Measurements from ENCODE around the gene ZMIZ1. TPM values are rescaled to one million over a fixed set of nuclear protein-coding genes. Genes with fewer than 3 reads are reported as not detected.

Gene ZMIZ1
- total and polyA plus RNA-seq, 5 donors from 2014 or later, result 1.5 to 34.8 (median 2.2) TPM

DNA sequence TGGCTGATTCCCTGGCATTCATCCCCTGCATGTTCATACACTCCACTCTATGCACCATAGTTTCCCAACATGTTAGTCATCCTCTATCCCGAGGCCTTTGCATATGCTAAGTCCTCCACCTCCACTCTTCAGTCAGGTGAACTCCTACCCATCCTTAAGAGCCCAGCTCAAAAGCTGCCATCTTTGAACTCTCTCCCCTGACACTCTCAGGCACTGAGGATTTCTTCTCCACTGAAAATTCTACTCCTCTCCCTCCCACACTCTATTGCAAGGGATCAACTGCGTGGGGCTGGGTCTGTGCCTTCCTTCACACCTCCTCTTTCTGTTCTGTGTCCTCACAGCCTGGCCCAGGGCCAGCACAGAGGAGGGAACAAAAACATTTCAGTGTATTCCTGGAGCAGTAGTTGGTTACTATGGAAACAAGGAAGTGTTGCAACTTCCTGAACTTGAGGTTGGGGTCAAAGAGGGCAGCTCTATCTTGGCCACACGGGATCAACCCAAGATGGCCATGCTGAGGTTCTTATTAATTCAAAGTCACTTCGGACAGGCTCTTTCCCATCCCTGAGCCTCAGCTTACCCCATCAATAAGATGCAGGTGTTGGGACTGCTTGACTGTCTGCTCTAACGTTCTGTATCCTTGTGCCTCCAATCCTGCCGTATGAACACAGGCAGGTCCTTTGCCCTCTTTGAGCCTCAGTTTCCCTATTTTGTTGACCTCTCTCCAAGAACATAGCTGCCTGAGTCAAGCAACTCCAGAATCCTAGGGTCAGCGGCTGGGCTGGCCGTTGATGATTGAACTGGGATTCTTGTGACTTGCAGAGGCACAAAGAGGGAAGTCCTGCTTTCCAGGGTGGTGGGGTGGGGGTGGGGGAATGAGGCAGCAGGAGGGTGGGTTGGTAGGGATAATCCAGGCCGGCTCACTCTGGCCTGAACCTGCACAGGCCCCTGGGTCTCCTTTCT is 15.5 kb downstream of the ZMIZ1 start:
- Mint-ChIP-seq H3K36me3 (peaks cover 6% of the 10 kb centered on the region), H3K27ac (peak overlapping the region; percentile 27 to 80 (median 77)), H3K9me3 (no peaks in the 10 kb centered on the region), H3K4me1 (peaks cover 0 to 63% (median 40%) of the 10 kb centered on the region in 4 donors), H3K4me3 (peak overlapping the region in 2 of 4 donors; percentile 29 to 57), H3K27me3 (no peaks in the 10 kb centered on the region)
- Histone ChIP-seq H3K4me1 (ENCODE audit: control insufficient read depth, insufficient read depth, low read length, poor library complexity, severe bottlenecking) (peaks cover 9% of the 10 kb centered on the region), H3K36me3 (ENCODE audit: control insufficient read depth, insufficient read depth, low read length) (no peaks in the 10 kb centered on the region), H3K27ac (ENCODE audit: insufficient read depth, low read length, poor library complexity, severe bottlenecking) (no peak overlapping the region), H3K27me3 (ENCODE audit: control insufficient read depth, insufficient read depth, low read length) (no peaks in the 10 kb centered on the region), H3K4me3 (ENCODE audit: low read depth, low read length) (no peak overlapping the region), H3K9me3 (ENCODE audit: control insufficient read depth in 2 of 2, low read length in 2 of 2) (no peaks in the 10 kb centered on the region)
- DNase-seq, result no peak
- peak; percentile 14 to 16 for ATAC-seq (ENCODE audit: low read depth in 2 of 2)

DNA sequence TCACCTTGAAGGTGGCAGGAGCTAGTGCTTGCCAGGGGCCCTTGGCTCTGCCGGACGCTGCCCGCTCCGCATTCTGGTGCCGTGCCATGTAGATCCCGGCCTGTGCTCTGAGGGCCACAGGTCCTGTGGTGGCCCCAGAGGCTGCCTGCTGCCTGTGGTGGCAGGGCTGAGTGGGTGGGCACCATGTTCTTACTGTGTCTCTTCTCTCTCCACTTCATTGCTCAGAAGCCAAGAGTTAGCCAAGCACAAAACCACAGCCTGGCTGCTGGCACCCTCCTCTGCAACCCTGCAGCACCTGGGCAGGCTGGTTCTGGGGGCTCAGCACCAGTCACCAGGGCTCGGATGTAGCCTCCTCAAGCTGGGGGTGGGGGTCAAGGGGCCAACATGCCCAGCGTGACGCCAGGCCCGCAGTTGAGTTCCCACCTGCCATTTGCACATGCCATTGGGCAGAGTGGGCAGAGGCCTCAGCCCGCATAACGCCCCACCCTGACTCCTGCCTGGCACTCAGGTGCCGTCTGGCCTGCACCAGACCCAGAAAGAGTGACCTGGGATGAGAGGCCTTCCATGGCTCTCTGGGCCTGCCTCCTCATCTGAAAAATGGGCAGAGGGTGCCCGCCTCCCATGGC is 16.3 kb downstream of the ZMIZ1 start:
- Mint-ChIP-seq H3K9me3 (no peaks in the 10 kb centered on the region), H3K4me3 (peak overlapping the region in 1 of 4 donors; percentile 31), H3K36me3 (peaks cover 6% of the 10 kb centered on the region), H3K27ac (peak overlapping the region; percentile 27 to 80 (median 46)), H3K4me1 (peaks cover 0 to 64% (median 38%) of the 10 kb centered on the region in 4 donors), H3K27me3 (no peaks in the 10 kb centered on the region)
- Histone ChIP-seq H3K36me3 (ENCODE audit: control insufficient read depth, insufficient read depth, low read length) (no peaks in the 10 kb centered on the region), H3K4me3 (ENCODE audit: low read depth, low read length) (no peak overlapping the region), H3K4me1 (ENCODE audit: control insufficient read depth, insufficient read depth, low read length, poor library complexity, severe bottlenecking) (peaks cover 9% of the 10 kb centered on the region), H3K27ac (ENCODE audit: insufficient read depth, low read length, poor library complexity, severe bottlenecking) (no peak overlapping the region), H3K9me3 (ENCODE audit: control insufficient read depth in 2 of 2, low read length in 2 of 2) (no peaks in the 10 kb centered on the region), H3K27me3 (ENCODE audit: control insufficient read depth, insufficient read depth, low read length) (no peaks in the 10 kb centered on the region)
- DNase-seq, result no peak
- peak; percentile 10 to 29 for ATAC-seq (ENCODE audit: low read depth in 2 of 2)

DNA sequence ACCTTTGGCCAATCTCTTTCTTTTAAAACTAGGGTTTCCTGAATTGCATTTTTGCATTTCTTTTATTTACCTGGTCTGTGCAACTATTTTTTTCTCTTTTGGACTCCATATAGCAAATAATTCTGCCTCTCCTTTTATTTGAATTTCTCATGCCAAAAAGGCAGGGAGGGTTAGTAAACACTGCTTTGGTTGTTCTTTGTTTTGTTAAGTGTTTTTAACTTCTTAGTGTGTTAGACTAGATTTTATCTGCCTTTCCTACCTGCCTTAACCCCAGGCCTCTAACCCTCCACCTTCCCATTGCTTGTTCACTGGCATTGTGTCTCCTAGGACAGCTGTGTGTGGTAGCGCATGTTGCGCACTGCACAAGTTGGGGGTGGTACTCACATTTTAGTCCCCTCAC is 18.1 kb downstream of the ZMIZ1 start:
- peaks cover 9% of the 10 kb centered on the region for H3K4me1 ChIP-seq (ENCODE audit: control insufficient read depth, insufficient read depth, low read length, poor library complexity, severe bottlenecking)
- DNase-seq, result no peak
- H3K9me3 ChIP-seq (ENCODE audit: control insufficient read depth in 2 of 2, low read length in 2 of 2), result no peaks in the 10 kb centered on the region

DNA sequence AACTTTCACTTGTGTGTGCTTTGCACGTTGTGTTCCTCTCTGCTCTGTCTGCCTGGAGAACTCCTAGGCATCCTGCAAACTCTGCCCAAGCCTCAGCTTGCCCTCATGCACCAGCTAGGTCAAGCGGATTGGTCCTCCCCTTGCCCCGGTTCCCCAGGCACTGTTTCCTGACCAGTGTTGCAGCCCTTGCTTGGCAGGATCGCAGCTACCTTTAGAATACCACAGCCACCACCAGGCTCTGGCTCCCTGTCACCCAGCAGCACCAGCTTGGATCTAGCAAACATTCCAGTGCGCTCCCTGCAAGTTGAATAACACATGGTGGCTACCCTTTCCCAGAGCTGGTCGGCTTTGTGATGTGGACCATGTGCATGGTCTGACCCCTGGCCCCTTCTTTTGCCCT is 19.0 kb downstream of the ZMIZ1 start:
- DNase-seq (no peak), ATAC-seq (ENCODE audit: low read depth in 2 of 2) (no peak)
- Mint-ChIP-seq H3K9me3 (no peaks in the 10 kb centered on the region), H3K36me3 (peaks cover 6% of the 10 kb centered on the region), H3K27ac (peak overlapping the region in 1 of 3 donors; percentile 66), H3K4me1 (peaks cover 0 to 70% (median 38%) of the 10 kb centered on the region in 4 donors), H3K4me3 (no peak overlapping the region), H3K27me3 (no peaks in the 10 kb centered on the region)
- Histone ChIP-seq H3K27me3 (ENCODE audit: control insufficient read depth, insufficient read depth, low read length) (no peaks in the 10 kb centered on the region), H3K27ac (ENCODE audit: insufficient read depth, low read length, poor library complexity, severe bottlenecking) (no peak overlapping the region), H3K4me3 (ENCODE audit: low read depth, low read length) (no peak overlapping the region), H3K9me3 (ENCODE audit: control insufficient read depth in 2 of 2, low read length in 2 of 2) (no peaks in the 10 kb centered on the region), H3K36me3 (ENCODE audit: control insufficient read depth, insufficient read depth, low read length) (no peaks in the 10 kb centered on the region), H3K4me1 (ENCODE audit: control insufficient read depth, insufficient read depth, low read length, poor library complexity, severe bottlenecking) (peaks cover 9% of the 10 kb centered on the region)

More for the DNA sequence above, 18.1 kb downstream of the ZMIZ1 start:
- Histone ChIP-seq H3K27ac (ENCODE audit: insufficient read depth, low read length, poor library complexity, severe bottlenecking) (no peak overlapping the region), H3K4me3 (ENCODE audit: low read depth, low read length) (no peak overlapping the region), H3K36me3 (ENCODE audit: control insufficient read depth, insufficient read depth, low read length) (no peaks in the 10 kb centered on the region), H3K27me3 (ENCODE audit: control insufficient read depth, insufficient read depth, low read length) (no peaks in the 10 kb centered on the region)
- no peaks in the 10 kb centered on the region for H3K27me3 Mint-ChIP-seq
- ATAC-seq (ENCODE audit: low read depth in 2 of 2), result no peak
- H3K4me1 Mint-ChIP-seq, result peaks cover 0 to 66% (median 37%) of the 10 kb centered on the region in 4 donors
- peaks cover 6% of the 10 kb centered on the region for H3K36me3 Mint-ChIP-seq
- peak overlapping the region in 1 of 4 donors; percentile 5 for H3K4me3 Mint-ChIP-seq
- no peaks in the 10 kb centered on the region for H3K9me3 Mint-ChIP-seq
- peak overlapping the region in 1 of 3 donors; percentile 25 for H3K27ac Mint-ChIP-seq

DNA sequence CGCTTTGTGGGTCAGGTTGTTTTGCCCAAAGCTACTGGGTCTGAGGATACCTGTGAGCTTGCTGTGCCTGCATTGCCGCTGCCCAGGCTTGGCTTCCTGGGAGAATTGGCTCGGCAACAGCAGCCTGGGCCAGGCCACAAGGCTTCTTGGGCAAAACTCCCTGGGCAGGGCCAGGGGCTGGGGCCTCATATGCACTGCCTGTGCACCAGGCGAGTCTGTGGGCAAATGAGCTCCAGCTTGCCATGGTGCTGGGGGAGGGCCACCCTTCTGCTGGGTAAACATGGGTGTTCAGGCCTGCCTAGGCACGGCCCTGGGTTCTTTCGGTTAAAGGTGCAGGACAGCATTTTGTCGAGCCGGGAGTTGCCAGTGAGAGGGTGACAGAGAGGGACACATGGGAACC is 19.4 kb downstream of the ZMIZ1 start:
- no peak for ATAC-seq (ENCODE audit: low read depth in 2 of 2)
- no peak overlapping the region for H3K4me3 ChIP-seq (ENCODE audit: low read depth, low read length)
- peaks cover 0 to 67% (median 34%) of the 10 kb centered on the region in 4 donors for H3K4me1 Mint-ChIP-seq
- no peaks in the 10 kb centered on the region for H3K9me3 Mint-ChIP-seq
- H3K4me3 Mint-ChIP-seq, result no peak overlapping the region
- no peaks in the 10 kb centered on the region for H3K27me3 Mint-ChIP-seq
- H3K9me3 ChIP-seq (ENCODE audit: control insufficient read depth in 2 of 2, low read length in 2 of 2), result no peaks in the 10 kb centered on the region
- H3K27ac ChIP-seq (ENCODE audit: insufficient read depth, low read length, poor library complexity, severe bottlenecking), result no peak overlapping the region
- peaks cover 9% of the 10 kb centered on the region for H3K4me1 ChIP-seq (ENCODE audit: control insufficient read depth, insufficient read depth, low read length, poor library complexity, severe bottlenecking)
- H3K36me3 ChIP-seq (ENCODE audit: control insufficient read depth, insufficient read depth, low read length), result no peaks in the 10 kb centered on the region
- H3K27ac Mint-ChIP-seq, result no peak overlapping the region
- DNase-seq, result no peak
- H3K36me3 Mint-ChIP-seq, result peaks cover 6% of the 10 kb centered on the region
- H3K27me3 ChIP-seq (ENCODE audit: control insufficient read depth, insufficient read depth, low read length), result no peaks in the 10 kb centered on the region

DNA sequence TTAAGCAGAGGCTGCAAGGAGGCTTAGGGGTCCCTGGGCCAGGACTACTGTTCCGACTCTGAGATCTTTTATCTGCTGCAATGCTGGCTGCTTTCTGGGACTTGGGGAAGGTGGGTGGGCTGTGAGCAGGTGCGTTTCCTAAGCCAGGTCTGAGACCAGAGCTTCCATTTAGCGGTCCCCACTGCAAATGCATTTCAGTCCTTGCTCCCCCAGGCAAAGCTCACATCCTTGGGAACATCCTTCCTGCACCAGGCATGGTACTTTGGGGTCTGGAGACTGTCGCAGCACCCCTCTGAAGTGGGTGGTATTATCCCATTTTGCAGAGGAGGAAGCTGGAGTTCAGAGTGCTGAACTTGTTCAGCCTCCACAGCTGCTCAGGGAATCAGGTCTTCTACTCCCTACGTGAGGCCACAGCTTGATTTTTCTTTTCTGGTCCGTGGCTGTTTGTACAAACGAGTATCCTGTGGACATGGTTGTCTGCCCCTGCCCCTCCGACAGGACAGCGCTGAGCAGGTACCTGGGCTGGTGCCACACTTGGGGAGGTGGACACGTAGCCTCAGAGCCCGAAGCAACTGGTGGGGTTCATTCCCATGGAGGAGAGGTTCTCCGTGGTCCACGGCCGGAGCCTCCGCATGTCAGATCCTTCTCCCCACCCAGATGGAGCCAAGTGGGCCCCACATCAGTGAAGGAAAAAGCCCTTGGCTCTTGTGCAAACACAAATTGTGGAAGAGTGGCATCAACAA is 20.0 kb downstream of the ZMIZ1 start:
- Histone ChIP-seq H3K4me3 (ENCODE audit: low read depth, low read length) (no peak overlapping the region), H3K27me3 (ENCODE audit: control insufficient read depth, insufficient read depth, low read length) (no peaks in the 10 kb centered on the region), H3K27ac (ENCODE audit: insufficient read depth, low read length, poor library complexity, severe bottlenecking) (no peak overlapping the region), H3K9me3 (ENCODE audit: control insufficient read depth in 2 of 2, low read length in 2 of 2) (no peaks in the 10 kb centered on the region), H3K4me1 (ENCODE audit: control insufficient read depth, insufficient read depth, low read length, poor library complexity, severe bottlenecking) (peaks cover 4% of the 10 kb centered on the region), H3K36me3 (ENCODE audit: control insufficient read depth, insufficient read depth, low read length) (no peaks in the 10 kb centered on the region)
- no peak for DNase-seq
- ATAC-seq (ENCODE audit: low read depth in 2 of 2), result no peak
- Mint-ChIP-seq H3K4me1 (peaks cover 0 to 66% (median 30%) of the 10 kb centered on the region in 4 donors), H3K4me3 (no peak overlapping the region), H3K27me3 (no peaks in the 10 kb centered on the region), H3K9me3 (no peaks in the 10 kb centered on the region), H3K27ac (no peak overlapping the region), H3K36me3 (peaks cover 6% of the 10 kb centered on the region)

DNA sequence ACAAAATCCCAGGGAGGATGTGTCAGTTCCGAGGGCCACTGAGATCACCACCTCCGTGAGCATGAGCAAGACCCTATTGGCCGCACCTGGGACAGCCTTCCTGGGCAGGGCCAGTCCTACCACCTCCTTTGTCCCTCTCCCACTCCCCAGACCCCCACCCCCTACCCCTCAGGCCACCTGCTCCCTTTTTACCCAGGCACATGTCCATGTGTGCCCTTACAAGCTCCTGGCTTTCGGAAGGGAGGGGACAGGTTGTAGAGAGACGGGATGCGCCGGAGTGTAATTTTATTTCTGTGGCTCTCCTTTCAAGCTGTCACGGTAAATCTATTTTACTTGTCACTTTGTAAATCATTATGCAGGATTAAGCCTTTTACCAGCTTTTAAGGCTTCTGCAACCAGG is 20.9 kb downstream of the ZMIZ1 start:
- H3K4me3 ChIP-seq (ENCODE audit: low read depth, low read length), result no peak overlapping the region
- no peaks in the 10 kb centered on the region for H3K36me3 ChIP-seq (ENCODE audit: control insufficient read depth, insufficient read depth, low read length)
- peaks cover 0 to 61% (median 22%) of the 10 kb centered on the region in 4 donors for H3K4me1 Mint-ChIP-seq
- no peaks in the 10 kb centered on the region for H3K27me3 Mint-ChIP-seq
- no peak overlapping the region for H3K27ac ChIP-seq (ENCODE audit: insufficient read depth, low read length, poor library complexity, severe bottlenecking)
- H3K27me3 ChIP-seq (ENCODE audit: control insufficient read depth, insufficient read depth, low read length), result no peaks in the 10 kb centered on the region
- H3K9me3 ChIP-seq (ENCODE audit: control insufficient read depth in 2 of 2, low read length in 2 of 2), result no peaks in the 10 kb centered on the region
- H3K27ac Mint-ChIP-seq, result peak overlapping the region in 1 of 3 donors; percentile 32
- H3K36me3 Mint-ChIP-seq, result peaks cover 6% of the 10 kb centered on the region
- H3K4me1 ChIP-seq (ENCODE audit: control insufficient read depth, insufficient read depth, low read length, poor library complexity, severe bottlenecking), result no peaks in the 10 kb centered on the region
- H3K4me3 Mint-ChIP-seq, result no peak overlapping the region
- H3K9me3 Mint-ChIP-seq, result no peaks in the 10 kb centered on the region
- ATAC-seq (ENCODE audit: low read depth in 2 of 2) (no peak), DNase-seq (no peak)

All from CD4-positive, CD25-positive, alpha-beta regulatory T cell (primary cell).